ENCODE data around the gene COL5A3.
"Not testable (repeated sequence)": the region's sequence is repeated elsewhere in the genome, so short reads cannot be mapped to it uniquely, and the experiment has no call there.

COL5A3 gene

DNA sequence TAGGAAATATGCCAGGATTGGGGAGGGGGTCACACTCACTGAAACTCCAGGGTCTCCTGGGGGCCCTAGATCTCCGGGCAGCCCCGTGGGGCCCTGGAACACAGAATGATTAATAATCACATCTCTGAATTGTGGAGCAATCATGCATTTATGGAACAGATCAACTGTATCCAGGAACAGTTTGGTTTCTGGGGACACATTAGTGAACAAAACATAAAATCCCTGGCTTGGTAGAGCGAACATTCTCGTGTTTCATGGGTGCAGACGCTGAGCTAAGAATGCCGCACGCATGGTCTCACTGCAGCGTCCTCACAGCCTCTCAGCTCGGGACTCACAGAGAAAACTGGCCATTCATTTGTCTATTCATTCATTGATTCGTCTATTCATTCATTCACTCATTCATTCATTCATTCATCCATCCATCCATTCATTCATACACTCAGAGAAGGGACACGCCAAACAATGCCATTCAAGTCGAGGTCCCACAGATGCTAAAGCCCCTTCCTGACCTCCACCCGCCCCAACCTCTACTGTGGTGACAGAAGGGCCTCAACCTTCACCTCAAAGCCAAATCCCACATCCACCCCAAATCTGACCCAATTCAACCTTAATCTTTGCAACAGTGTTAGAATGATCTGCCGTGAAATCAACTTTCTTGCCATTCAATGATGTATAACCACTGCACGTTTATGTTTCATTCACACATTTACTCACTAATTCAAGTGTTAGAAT, 39.0 kb downstream of the COL5A3 start:
- no peak for DNase-seq (ENCODE audit: low read depth in 2 of 2)

DNA sequence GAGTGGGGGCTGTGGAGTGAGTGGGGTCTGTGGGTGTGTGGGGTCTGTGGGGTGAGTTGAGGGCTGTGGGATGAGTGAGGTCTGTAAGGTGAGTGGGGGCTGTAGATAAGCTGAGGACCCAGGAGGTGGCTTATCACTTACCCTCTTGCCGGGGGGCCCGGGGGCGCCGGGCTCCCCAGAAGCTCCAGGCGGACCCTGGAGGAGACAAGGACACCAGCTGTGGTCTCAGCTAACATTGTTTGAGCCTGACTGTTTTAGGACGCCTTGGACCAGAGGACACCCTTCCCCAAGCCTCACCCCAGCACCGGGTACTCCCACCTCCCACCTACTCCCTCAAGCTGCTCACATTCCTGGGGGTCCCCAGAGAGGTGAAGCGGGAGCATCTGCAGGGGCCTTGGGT, 39.8 kb downstream of the COL5A3 start:
- no peak for DNase-seq (ENCODE audit: low read depth in 2 of 2)

DNA sequence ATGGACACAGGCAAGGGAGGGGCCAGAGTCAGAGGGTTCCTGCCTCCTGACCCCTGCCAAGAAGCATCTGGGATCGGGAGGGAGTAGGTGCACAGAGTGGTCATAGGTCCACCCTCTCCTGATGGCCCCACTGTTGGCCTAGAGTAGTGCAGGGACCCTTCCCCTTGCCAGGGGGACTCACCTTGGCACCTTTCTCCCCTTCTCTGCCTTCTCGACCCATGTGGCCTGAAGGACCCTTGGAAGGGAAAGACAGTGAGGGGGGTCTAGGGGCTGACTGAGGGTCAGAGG, 40.7 kb downstream of the COL5A3 start:
- no peak for DNase-seq (ENCODE audit: low read depth in 2 of 2)

GRCh38 chr19:9968820-9969687, 41.2 kb downstream of the COL5A3 start:
- no peak for DNase-seq (ENCODE audit: low read depth in 2 of 2)

GRCh38 chr19:9967326-9967725, 43.0 kb downstream of the COL5A3 start:
- DNase-seq (ENCODE audit: low read depth in 2 of 2): no peak

GRCh38 chr19:9966448-9966847, 43.9 kb downstream of the COL5A3 start:
- DNase-seq (ENCODE audit: low read depth in 2 of 2): no peak

GRCh38 chr19:9966024-9966423, 44.3 kb downstream of the COL5A3 start:
- no peak for DNase-seq (ENCODE audit: low read depth in 2 of 2)

GRCh38 chr19:9962623-9963290, 47.5 kb downstream of the COL5A3 start:
- no peak for DNase-seq (ENCODE audit: low read depth in 2 of 2)

- DNase-seq (ENCODE audit: low read depth in 2 of 2): no peak
These were observed 49.2 kb downstream of the COL5A3 start for GRCh38 chr19:9961103-9961502.

GRCh38 chr19:9958379-9958821, 51.9 kb downstream of the COL5A3 start:
- no peak for DNase-seq (ENCODE audit: low read depth in 2 of 2)

DNA sequence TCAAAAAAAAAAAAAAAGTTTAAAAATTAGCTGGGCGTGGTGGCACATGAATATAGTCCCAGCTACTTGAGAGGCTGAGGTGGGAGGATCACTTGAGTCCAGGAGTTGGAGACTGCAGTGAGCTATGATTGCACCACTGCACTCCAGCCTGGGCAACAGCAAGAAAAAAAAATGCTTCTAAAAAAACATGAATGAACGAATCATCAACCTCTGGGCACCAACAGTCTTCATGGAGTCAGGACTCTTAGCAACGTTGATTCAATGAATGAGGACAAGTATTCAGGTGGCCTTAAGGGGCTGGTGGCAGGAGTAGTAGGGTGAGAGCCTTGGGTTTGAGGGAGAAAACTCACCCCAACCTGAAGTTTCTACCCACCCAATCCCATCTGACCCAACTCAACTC, 53.3 kb downstream of the COL5A3 start:
- DNase-seq (ENCODE audit: low read depth in 2 of 2): no peak

DNA sequence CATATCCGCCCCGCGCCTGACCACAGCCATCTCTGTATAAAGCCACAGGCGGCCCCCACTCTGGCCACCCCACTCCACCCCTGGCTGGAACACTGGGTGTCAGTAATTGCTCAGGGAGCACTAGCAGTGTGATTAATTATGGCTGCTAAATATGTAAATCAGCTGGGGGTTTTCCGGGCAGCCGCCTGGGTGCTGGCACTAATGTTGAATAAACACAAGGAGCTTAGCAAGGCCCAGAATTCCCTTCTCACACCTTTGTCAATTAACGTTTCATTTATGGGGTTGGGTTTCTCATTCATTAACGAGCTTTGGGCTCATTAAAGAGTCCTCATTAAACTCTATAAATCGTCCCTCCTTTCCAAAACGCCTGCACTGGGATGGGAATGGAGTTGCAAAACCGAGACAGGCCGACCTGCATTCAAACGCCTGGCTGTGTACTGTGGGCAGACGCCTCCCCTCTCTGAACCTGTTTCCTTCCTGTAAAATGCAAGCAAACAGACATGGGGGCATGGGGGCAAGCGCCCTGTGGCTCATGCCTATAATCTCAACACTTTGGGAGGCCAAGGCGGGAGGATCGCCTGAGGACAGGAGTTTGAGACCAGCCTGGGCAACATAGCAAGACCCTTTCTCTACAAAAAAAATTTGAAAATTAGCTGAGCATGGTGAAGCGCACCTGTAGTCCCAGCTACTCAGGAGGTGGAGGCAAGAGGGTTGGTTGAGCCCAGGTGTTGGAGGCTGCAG, 56.3 kb downstream of the COL5A3 start:
- DNase-seq (ENCODE audit: low read depth in 2 of 2): no peak

GRCh38 chr19:9952276-9952675, 58.0 kb downstream of the COL5A3 start:
- no peak for DNase-seq (ENCODE audit: low read depth in 2 of 2)

DNA sequence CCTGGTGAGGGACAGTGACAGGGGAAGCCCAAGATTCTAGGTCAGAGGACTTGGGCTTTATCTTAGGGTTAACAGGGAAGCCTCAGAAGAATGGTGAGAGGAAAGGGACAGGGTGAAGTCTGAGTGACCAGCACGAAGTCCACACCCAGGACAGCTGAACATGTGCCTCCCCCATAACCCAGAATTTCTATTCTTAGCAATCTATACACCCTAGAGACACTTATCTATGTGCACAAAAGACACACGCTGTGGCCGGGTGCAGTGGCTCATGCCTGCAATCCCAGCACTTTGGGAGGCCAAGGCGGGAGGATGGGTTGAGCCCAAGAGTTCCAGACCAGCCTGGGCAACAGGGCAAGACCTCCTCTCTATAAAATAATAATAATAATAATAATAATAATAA, 62.9 kb downstream of the COL5A3 start:
- no peak for DNase-seq (ENCODE audit: low read depth in 2 of 2)

DNA sequence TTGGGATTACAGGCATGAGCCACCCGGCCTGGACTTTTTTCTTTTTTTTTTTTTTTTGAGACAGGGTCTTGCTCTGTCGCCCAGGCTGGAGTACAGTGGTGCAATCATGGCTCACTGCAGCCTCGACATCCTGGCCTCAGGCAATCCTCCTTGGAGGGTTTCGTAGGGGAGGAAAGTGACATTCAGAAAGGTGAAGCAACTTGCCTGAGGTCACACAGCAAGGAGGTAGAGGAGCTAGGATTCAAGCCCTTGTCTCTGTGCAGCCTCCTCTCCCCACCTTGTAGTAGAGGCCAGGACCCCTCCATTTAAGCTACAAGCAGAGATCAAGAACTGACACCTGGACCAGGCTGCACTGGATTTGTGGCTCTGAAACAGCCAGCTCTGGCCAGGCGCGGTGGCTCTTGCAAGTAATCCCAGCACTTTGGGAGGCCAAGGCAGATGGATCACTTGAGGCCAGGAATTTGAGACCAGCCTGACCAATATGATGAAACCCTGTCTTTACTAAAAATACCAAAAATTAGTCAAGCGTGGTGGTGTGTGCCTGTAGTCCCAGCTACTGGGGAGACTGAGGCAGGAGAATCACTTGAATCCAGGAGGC, 63.7 kb downstream of the COL5A3 start:
- DNase-seq (ENCODE audit: low read depth in 2 of 2): not testable (repeated sequence)

- no peak for DNase-seq (ENCODE audit: low read depth in 2 of 2)
These were observed 64.9 kb downstream of the COL5A3 start for GRCh38 chr19:9945319-9945966.

- no peak for DNase-seq (ENCODE audit: low read depth in 2 of 2)
These were observed 66.6 kb downstream of the COL5A3 start for GRCh38 chr19:9943744-9944143.

- DNase-seq (ENCODE audit: low read depth in 2 of 2): no peak
These were observed 68.6 kb downstream of the COL5A3 start for GRCh38 chr19:9941671-9942070.

DNA sequence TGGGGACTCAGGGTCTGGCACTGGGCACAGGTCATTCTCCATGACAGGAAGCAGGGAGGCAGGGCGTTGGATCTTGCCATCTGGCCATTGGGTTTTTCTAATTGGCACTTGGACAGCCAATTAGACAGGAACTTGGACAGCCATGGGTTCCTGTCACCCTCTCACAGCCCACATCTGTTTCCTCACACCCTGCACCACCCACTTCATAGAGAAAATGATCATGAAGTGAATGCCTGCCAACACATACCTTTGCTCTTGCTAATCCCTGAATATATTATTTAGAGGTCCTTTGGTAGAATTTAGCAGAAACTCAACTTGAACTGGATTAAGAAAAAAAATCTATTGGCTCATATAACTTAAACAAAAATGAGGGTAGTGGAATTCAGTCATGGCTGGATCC, 69.1 kb downstream of the COL5A3 start:
- DNase-seq (ENCODE audit: low read depth in 2 of 2): no peak

DNA sequence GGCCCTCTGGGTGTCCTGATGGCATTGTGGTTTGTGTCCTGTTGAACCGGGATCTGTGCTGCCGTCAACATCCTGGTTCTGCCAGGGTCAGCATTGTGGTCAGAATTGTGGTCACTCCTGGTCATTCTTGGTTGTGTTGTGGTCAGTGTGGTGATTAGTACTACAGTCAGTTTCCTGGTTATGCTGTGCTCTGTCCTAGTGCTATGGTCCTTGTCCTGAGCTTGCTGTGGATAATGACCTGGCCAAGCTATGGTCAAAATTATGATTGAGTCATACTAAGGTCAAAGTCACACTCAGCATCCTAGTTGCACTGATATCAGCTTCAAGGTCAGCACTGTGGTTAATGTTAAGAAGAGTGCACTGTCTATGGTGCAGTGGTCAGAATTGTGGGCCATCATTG, 69.5 kb downstream of the COL5A3 start:
- DNase-seq (ENCODE audit: low read depth in 2 of 2): no peak

DNA sequence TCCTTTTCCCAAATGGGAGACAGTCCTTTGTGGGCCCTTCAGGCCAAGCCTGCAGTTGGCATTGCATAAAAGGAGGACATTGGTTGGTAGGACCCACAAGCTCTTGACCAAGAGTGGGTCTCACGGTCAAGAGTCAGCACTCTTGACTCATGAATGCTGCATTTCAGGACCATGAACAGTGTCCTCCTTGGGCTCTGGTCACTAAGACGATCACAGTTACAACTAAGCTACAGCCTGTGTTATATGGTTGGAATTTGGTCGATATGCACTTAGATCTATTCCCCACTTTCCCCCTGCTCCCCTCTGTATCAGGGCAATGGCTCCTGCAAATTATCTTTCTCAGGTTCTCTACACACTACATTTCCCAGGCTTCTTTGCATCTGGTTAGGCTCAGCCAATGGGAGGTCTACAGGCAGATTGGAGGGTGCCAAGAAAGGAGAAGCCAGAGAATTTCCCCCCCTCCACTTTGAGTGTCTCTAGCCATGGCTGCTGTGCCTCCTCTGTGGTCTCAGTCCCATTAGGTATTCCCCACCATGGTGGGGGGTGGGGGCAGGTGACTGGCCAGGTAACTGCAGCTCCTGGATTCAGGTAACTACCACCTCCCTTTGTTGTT, 70.9 kb downstream of the COL5A3 start:
- DNase-seq (ENCODE audit: low read depth in 2 of 2): no peak

Measured in stimulated activated CD4-positive, alpha-beta T cell treated with anti-CD3 and anti-CD28 coated beads, Interleukin-1b, Interleukin-23, amount 100 ng/mL, for 4 hours (primary cell).